Activated T-helper 2 cell treated with anti-CD3 and anti-CD28 coated beads, Interferon-gamma antibody, Interleukin-2, Interleukin-4, amounts not matched to agents 10 μg/mL and 5 μg/mL and 100 μg/mL, durations not matched to agents 14 hours and 24 hours and 36 hours (primary cell): ENCODE data around the gene INHBB. TPM values are rescaled to one million over a fixed set of nuclear protein-coding genes. Genes with fewer than 3 reads are reported as not detected.
"Not testable (repeated sequence)": the region's sequence is repeated elsewhere in the genome, so short reads cannot be mapped to it uniquely, and the experiment has no call there.

Source experiments
- DNase-seq: peaks from one replicate; pipeline ENCODE4 v3.0.0; 2021; ENCODE audit warnings: low spot score
- H3K27ac Mint-ChIP-seq: one replicate; pipeline ENCODE4 v1.8.0; 2021; ENCODE audit warnings: mixed read lengths
- H3K27me3 Mint-ChIP-seq: one replicate; pipeline ENCODE4 v1.8.0; 2021; ENCODE audit warnings: low read depth, mixed read lengths
- H3K36me3 Mint-ChIP-seq: one replicate; pipeline ENCODE4 v1.8.0; 2021; ENCODE audit warnings: low read depth, mixed read lengths
- H3K4me1 Mint-ChIP-seq: one replicate; pipeline ENCODE4 v1.8.0; 2021; ENCODE audit warnings: low read depth, mixed read lengths
- H3K4me3 Mint-ChIP-seq: one replicate; pipeline ENCODE4 v1.8.0; 2021; ENCODE audit warnings: low read depth, mild to moderate bottlenecking, moderate library complexity, mixed read lengths
- H3K9me3 Mint-ChIP-seq: one replicate; pipeline ENCODE4 v1.8.0; 2021; ENCODE audit warnings: mixed read lengths
- intact Hi-C: fragments of 100-400 bp; cut with micrococcal nuclease; formaldehyde crosslinking; loops from one replicate; pipeline ENCODE4 v1.15.1; 2023
- total RNA-seq: library from RNA; stranded (reverse); gene quantifications from 2 replicates; pipeline ENCODE4 v1.2.3, GENCODE V29; 2022

INHBB gene
- total RNA-seq, 1 donor from 2014 or later, result not detected

DNA sequence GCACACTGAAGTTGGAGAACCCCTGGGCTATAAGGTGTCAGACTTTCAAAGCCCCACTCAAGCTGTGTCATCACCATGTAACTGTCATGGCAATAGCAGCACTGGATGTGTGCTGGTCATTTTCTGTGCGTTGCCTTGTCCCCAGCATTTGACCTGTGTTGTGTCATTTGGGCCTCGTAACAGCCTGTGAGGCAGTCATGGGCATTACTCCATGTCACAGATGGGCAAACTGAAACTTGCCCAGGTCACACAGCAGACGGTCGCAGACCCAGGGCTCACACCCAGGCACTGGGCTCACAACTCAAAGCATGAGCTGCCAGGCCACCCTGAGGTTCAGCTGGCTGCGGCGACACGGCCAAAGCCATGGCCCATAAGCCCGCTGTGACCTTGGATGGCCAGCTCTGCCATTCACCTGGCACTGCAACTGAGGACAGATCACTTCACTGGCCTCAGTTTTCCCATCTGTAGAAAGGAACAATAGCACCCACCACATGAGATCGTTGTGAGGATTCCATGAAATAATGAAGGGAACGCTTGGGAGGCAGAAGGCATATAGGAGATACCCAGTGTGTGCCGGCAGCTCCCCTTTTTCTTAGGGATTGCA lies 36.7 kb downstream of the INHBB start:
- no peaks in the 10 kb centered on the region for H3K4me1 Mint-ChIP-seq
- no peak for DNase-seq
- H3K9me3 Mint-ChIP-seq, result no peaks in the 10 kb centered on the region
- H3K36me3 Mint-ChIP-seq, result no peaks in the 10 kb centered on the region
- no peak overlapping the region for H3K27ac Mint-ChIP-seq
- intact Hi-C loops, result no loop called here
- no peak overlapping the region for H3K4me3 Mint-ChIP-seq
- H3K27me3 Mint-ChIP-seq, result no peaks in the 10 kb centered on the region

DNA sequence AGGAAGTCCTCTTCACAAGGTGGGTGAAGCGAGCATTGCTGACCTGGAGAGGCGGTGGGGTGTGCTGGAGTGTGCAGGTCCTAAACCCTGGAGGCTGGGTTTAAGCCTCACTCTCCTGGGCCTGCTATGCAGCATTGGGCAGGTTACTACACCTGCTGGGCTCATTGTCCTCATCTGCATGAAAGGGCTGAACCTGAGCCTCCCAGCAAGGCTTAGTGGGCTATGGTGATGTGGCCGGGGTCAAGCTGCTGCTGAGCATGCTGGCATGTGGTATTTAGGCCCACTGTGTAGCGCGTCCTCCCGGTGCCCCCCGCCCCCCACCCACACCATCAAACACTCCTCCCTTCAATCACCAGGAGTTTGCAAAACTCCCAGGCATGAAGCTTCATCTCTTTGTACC lies 37.3 kb downstream of the INHBB start:
- Mint-ChIP-seq H3K27me3 (no peaks in the 10 kb centered on the region), H3K36me3 (no peaks in the 10 kb centered on the region), H3K27ac (no peak overlapping the region), H3K4me1 (no peaks in the 10 kb centered on the region), H3K4me3 (no peak overlapping the region), H3K9me3 (no peaks in the 10 kb centered on the region)
- intact Hi-C loops, result no loop called here
- no peak for DNase-seq

DNA sequence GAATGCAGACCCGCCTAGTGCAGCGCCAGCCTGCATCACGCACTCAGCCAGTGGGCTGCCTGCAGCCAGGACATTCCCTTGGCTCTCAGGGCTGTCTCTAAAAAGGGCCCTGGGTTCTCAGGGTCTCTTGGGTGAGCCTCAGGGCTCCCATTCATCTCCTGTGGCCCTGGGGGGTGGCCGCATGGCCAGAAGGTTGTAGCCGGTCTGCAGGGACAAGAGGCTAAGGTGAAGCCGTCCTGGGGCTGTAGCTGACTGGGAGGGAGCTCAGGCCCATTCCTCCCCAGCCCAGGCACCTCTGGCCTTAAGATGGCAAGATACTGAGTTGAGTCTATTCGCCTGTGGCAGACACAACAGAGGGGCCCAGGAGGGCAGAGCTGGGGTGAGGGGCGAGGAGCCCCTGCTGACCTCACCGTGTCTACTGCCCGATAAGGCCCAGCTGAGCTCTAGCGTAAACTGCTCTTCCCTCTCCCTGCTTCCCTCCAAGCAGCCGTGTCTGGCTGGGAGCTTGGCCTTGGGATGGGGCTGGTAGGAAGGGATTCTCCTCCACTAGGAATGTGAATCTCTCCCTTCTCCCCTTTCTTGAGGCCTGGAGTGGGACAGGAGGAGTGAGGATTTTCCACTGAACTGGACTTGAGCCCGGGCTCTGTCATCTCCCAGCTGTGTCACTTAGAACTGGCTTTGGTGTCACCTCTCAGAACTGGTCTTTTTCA lies 37.9 kb downstream of the INHBB start:
- H3K4me1 Mint-ChIP-seq, result no peaks in the 10 kb centered on the region
- H3K27me3 Mint-ChIP-seq, result no peaks in the 10 kb centered on the region
- no peak for DNase-seq
- intact Hi-C loops, result no loop called here
- no peak overlapping the region for H3K4me3 Mint-ChIP-seq
- H3K9me3 Mint-ChIP-seq, result no peaks in the 10 kb centered on the region
- no peak overlapping the region for H3K27ac Mint-ChIP-seq
- no peaks in the 10 kb centered on the region for H3K36me3 Mint-ChIP-seq

DNA sequence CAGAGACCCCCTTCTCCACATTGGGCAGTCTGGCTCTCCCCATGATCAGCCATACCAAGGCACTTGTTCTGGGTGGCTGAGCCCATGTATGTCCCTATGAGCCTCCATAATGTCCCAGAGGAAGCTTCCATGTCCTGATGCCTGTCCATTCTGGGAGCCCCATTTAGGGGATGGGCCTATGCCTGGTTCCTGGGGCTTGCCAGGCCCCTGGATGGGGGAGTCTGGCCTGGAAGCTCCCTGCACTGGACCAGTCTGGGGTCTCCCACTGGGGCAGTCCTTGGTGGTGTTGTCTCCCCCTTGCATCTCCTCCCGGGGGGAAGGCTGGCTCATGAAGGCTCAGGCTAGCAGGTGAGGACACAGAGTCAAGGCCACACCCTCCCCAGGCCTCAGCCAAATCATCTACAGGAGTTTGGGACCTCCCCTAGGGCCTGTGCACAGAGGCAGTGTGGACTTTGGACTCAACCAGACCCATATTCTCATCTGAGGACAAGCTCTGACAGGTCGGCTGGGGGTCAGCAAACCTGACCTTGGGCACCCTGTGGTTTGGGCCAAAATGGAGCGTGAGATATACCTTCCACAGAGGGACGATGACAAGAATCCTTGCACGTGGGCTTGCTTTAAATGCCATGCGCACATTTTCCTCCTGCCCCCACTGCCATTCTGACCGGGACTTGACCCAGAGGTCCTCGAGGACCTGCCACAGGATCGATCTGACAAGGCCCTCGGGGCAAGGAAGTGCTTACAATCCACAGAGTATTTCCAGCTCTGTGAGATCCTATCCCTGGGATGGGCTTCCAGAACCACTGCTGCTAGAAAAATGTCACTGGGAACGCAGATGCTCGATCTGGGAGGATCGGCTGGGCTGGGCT lies 38.8 kb downstream of the INHBB start:
- intact Hi-C loops, result no loop called here
- Mint-ChIP-seq H3K4me1 (no peaks in the 10 kb centered on the region), H3K4me3 (no peak overlapping the region), H3K36me3 (no peaks in the 10 kb centered on the region), H3K27me3 (no peaks in the 10 kb centered on the region), H3K27ac (no peak overlapping the region), H3K9me3 (no peaks in the 10 kb centered on the region)
- no peak for DNase-seq

DNA sequence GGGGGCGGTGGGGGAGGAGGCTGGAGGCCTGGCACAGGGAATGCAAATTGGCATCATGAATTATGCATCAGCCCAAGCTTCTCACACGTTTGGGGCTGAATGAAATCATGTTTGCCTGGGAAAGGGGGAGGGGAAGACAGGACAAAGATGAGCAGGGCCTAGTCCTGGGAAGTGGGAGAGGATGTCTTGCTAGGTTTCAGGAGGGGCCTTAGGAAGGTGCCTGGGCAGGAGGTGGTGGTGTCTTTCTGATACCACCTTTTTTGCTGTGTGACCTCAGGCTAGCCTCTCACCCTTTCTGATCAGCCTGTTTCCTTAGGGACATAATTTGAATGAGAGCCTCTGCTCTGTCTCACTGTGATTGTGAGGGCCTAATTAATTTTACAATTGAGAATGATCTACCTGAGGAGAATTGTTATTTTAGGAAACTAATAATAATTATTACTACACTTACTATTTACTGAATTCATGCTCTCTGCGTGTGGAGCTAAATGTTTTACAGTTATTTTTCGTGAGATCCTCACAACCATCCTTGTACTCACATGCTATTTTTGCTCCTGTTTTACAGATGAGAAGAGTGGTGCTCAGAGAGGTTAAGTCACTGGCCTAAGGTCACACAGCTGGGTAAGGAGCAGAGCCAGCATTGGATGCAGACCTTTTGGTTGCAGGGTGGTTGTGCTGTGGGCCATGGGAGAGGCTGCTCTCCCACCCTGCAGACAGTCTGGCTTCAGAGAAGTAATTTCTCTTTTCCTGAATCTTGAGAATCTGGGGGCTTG lies 39.6 kb downstream of the INHBB start:
- Mint-ChIP-seq H3K36me3 (no peaks in the 10 kb centered on the region), H3K4me3 (no peak overlapping the region), H3K27ac (no peak overlapping the region), H3K4me1 (no peaks in the 10 kb centered on the region), H3K27me3 (no peaks in the 10 kb centered on the region), H3K9me3 (no peaks in the 10 kb centered on the region)
- no peak for DNase-seq
- intact Hi-C loops, result no loop called here

DNA sequence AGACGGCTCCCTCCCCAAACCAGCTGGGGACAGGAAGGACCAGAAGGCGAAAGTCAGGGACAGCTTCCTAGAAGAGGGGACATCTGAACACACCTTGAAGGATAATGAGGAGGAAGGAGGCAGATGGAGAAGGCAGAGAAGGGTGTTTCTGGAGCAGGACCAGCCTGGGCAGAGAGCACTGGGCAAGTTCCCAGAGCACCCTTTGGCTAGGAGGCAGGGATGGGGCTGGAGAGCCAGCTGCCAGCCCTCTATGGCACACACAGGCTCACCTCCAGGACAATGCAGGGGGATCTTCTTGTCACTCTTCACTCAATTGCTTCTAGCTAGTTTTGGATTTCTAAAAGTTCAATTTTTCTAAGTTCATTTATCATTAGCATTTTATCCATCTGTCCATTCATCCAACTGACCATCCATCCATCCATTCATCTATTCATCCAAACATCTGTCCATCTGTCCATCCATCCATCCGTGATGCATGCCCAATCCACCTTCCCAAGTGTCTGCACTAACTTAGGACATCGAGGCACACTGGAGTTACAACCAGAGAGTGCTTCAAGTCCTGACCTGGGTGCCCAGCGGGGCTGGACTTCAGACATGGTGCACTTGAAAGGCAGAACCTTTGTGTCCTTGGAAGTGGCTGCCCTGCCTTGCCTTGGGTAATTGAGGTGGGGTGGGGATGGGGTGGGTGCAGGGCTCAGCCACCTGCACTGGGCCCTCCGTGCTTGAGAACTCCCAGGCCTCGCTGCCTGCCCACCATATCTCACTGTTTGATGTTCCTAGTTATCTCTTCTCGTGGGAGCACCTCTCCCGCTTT lies 42.5 kb downstream of the INHBB start:
- H3K36me3 Mint-ChIP-seq, result no peaks in the 10 kb centered on the region
- DNase-seq, result no peak
- no peaks in the 10 kb centered on the region for H3K4me1 Mint-ChIP-seq
- no peak overlapping the region for H3K27ac Mint-ChIP-seq
- H3K27me3 Mint-ChIP-seq, result no peaks in the 10 kb centered on the region
- intact Hi-C loops, result no loop called here
- no peak overlapping the region for H3K4me3 Mint-ChIP-seq
- H3K9me3 Mint-ChIP-seq, result no peaks in the 10 kb centered on the region

DNA sequence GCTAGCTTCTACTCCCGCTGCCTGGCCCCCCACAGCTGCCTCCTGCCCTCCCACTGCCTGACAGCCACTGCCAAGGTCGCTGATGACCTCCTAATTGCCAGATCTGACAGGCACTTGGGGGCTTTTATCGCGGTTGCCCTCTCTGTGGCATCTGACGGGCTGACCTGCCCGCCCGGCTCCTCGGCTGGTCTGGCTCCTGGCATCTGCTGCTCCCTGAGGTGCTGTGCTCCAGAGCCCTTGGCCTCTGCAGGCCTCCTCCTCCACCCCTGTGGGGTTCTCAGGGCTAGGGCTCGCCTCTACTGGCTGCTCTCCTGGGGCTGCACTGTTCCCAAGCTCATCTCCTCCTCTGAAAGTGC lies 43.1 kb downstream of the INHBB start:
- DNase-seq, result no peak
- H3K36me3 Mint-ChIP-seq, result no peaks in the 10 kb centered on the region
- H3K27ac Mint-ChIP-seq, result no peak overlapping the region
- no peaks in the 10 kb centered on the region for H3K4me1 Mint-ChIP-seq
- H3K27me3 Mint-ChIP-seq, result no peaks in the 10 kb centered on the region
- no peaks in the 10 kb centered on the region for H3K9me3 Mint-ChIP-seq
- no peak overlapping the region for H3K4me3 Mint-ChIP-seq
- intact Hi-C loops, result no loop called here

DNA sequence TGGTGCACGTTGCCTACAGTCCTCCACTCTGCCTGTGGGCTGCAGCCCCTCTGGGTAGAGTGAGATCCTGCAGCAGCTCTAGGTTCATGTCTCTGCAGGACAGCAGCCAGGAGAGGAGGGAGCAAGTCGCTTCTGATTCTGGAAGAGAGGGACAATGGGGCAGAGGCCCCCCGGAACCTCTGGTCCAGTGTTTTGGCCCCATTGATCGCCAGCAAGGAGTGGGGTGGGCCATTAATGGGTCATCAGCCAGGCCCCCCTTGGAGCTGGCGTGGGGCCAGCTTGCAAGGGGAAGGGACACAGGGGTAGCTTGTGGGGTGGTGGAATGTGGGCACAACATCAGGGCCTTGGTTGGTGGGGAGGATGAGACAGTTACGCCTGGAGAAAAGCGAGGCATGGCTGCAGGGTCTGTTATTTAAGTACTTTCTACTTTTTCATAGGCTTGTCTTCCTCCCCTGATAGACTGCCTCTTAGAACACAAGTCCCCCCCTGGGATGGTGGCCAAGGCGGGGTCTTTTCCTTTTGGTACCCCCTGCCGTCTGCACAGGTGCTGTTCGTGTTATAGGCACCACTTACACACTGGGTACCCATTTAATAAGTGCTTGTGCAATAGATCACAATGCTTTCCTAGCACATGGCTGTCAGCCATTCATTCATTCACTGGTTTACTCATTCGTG lies 44.6 kb downstream of the INHBB start:
- H3K4me3 Mint-ChIP-seq, result no peak overlapping the region
- no peak for DNase-seq
- no peaks in the 10 kb centered on the region for H3K9me3 Mint-ChIP-seq
- no peak overlapping the region for H3K27ac Mint-ChIP-seq
- H3K27me3 Mint-ChIP-seq, result no peaks in the 10 kb centered on the region
- intact Hi-C loops, result no loop called here
- H3K36me3 Mint-ChIP-seq, result no peaks in the 10 kb centered on the region
- H3K4me1 Mint-ChIP-seq, result no peaks in the 10 kb centered on the region

DNA sequence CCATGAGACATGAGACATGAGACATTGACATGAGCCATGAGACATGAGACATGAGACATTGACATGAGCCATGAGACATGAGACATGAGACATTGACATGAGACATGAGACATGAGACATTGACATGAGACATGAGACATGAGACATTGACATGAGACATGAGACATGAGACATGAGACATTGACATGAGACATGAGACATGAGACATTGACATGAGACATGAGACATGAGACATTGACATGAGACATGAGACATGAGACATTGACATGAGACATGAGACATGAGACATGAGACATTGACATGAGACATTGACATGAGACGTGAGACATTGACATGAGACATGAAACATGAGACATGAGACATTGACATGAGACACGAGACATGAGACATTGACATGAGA lies 45.4 kb downstream of the INHBB start:
- H3K27me3 Mint-ChIP-seq, H3K4me1 Mint-ChIP-seq, DNase-seq, H3K4me3 Mint-ChIP-seq, intact Hi-C loops, H3K9me3 Mint-ChIP-seq, H3K36me3 Mint-ChIP-seq, H3K27ac Mint-ChIP-seq: not testable (repeated sequence)

DNA sequence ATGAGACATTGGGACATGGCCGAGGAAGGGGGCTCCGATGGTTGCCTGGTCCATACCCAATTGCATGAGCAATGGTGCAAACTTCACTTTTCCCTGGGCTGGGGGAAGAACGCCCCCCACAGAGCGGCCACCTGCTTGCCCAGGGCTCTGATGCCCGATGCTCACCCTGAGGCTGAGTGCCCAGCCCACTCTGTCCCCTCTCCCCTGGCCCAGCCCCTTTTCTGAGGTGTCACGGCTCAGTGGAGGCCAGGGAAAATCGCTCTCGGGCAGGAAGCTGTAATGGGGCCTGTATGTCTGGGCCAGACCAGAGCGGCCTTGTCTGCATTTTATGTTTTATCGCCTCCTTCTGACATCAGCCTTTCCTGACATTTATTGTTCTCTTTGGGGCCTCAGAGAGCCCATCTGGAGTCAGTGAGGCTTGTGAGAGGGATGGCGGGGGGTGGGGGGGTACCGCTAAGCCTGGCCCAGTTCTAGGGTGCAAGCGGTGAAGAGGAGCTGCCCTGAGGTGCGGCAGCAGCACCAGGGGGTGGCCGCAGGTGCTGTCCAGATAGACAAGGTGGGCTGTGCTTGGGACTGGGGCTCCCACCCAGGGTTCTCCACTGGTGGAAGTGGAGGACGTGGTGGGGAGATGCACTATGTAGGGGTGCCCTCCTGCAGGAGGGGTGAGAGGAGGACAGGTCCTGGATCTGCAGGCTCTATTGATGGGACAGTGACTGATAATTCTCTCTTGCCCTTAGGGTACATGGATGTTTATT lies 46.2 kb downstream of the INHBB start:
- Mint-ChIP-seq H3K27ac (no peak overlapping the region), H3K36me3 (no peaks in the 10 kb centered on the region), H3K9me3 (no peaks in the 10 kb centered on the region), H3K4me3 (no peak overlapping the region), H3K27me3 (no peaks in the 10 kb centered on the region), H3K4me1 (no peaks in the 10 kb centered on the region)
- no peak for DNase-seq
- intact Hi-C loops, result no loop called here

DNA sequence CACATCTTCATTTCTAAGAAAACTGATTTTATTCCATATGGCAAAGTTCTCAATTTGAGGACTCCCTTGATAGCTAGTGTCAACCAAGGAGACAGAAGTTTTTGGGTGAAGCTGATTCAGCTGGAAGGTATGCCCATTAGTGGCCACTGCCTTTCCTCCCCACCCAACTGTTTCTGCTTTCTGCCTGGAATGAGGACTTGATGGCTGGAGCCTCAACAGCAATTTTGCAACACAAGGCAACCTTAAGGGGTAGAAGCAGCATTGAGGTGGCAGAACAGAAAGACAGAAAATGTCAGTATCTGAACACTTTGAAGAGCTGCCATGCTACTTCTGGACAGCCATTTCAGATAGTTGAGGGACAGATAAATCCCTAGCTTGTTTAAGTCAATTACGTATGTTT lies 47.0 kb downstream of the INHBB start:
- no peaks in the 10 kb centered on the region for H3K9me3 Mint-ChIP-seq

More for the DNA sequence above, 47.0 kb downstream of the INHBB start:
- Mint-ChIP-seq H3K27ac (no peak overlapping the region), H3K4me3 (no peak overlapping the region), H3K4me1 (no peaks in the 10 kb centered on the region), H3K27me3 (no peaks in the 10 kb centered on the region), H3K36me3 (no peaks in the 10 kb centered on the region)
- intact Hi-C loops, result no loop called here
- DNase-seq, result no peak
